Neural progenitor cell (in vitro differentiated cells): ENCODE measurements around the gene SCAMP1.

Experiments used
- EZH2 ChIP-seq: fragments of 200-600 bp; sonication (generic); IDR thresholded peaks from 2 replicates; pipeline ENCODE4 v1.6.1; 2017; ENCODE audit warnings: antibody characterized with exemption, mild to moderate bottlenecking, moderate library complexity
- TF ChIP-seq, protein P1 (sequence below): fragments of 200-600 bp; sonication (generic); IDR thresholded peaks from 2 replicates; pipeline ENCODE4 v1.5.1; 2017; ENCODE audit warnings: antibody characterized with exemption, mild to moderate bottlenecking

DNA sequence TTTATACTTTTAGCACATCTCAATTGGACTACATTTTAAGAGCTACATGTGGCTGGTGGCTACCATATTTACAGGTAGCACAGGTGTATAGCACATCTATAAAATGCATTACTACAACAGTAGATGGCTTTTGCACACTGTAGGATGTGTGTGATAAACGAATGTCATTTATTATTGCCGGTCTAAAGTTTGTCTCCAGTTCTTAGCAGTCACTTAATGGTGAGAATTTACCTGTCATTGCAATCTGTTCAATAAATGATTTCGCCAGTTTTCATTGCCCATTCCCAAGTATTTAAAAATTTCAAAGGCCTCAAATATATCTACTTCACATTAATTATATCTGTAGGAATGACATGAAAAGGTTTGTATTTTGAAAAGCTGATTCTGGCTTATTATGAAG, 15.9 kb downstream of the SCAMP1 start:
- TF ChIP-seq, protein P1, sequence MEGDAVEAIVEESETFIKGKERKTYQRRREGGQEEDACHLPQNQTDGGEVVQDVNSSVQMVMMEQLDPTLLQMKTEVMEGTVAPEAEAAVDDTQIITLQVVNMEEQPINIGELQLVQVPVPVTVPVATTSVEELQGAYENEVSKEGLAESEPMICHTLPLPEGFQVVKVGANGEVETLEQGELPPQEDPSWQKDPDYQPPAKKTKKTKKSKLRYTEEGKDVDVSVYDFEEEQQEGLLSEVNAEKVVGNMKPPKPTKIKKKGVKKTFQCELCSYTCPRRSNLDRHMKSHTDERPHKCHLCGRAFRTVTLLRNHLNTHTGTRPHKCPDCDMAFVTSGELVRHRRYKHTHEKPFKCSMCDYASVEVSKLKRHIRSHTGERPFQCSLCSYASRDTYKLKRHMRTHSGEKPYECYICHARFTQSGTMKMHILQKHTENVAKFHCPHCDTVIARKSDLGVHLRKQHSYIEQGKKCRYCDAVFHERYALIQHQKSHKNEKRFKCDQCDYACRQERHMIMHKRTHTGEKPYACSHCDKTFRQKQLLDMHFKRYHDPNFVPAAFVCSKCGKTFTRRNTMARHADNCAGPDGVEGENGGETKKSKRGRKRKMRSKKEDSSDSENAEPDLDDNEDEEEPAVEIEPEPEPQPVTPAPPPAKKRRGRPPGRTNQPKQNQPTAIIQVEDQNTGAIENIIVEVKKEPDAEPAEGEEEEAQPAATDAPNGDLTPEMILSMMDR, result no peak
- TF ChIP-seq EZH2, result no peak
